A549 treated with CORT108297 at 1 μM for 4 hours (cell line): ENCODE data around the gene KCNE2. TPM values are rescaled to one million over a fixed set of nuclear protein-coding genes. Genes with fewer than 3 reads are reported as not detected.

ENCODE experiments used
- total RNA-seq: library from RNA; stranded (reverse); fragments of 200-300 nt; extraction: Qiagen RNA extraction; gene quantifications from 5 replicates; pipeline ENCODE4 v1.2.3, GENCODE V29; 2022

The KCNE2 gene, protein sequence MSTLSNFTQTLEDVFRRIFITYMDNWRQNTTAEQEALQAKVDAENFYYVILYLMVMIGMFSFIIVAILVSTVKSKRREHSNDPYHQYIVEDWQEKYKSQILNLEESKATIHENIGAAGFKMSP
- total RNA-seq, result not detected in 5 replicates

DNA sequence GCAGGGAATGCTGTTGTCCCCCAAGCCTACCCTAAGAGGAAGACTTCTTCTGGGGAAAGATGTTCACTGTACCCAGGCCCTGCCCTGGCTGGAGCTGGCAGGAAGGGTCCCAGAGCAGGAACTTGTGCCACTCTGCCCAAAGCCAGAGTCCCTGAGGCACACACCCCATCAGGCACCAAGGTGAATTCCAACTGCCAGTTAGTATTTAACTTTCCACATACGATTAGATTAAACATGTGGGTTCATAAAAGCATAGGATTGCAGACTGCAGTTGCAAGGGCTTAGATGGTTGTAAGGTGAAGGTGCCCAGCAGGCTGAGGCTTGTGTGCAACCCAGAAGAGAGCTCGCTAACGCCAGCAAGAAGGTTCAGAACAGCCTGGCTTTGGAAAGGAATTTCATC is at the start of gene KCNE2:
Gene KCNE2 (plus strand): TSS at position 274 of the 400 bp plus-strand sequence. CDS start 6,473 bp downstream, outside the sequence.

DNA sequence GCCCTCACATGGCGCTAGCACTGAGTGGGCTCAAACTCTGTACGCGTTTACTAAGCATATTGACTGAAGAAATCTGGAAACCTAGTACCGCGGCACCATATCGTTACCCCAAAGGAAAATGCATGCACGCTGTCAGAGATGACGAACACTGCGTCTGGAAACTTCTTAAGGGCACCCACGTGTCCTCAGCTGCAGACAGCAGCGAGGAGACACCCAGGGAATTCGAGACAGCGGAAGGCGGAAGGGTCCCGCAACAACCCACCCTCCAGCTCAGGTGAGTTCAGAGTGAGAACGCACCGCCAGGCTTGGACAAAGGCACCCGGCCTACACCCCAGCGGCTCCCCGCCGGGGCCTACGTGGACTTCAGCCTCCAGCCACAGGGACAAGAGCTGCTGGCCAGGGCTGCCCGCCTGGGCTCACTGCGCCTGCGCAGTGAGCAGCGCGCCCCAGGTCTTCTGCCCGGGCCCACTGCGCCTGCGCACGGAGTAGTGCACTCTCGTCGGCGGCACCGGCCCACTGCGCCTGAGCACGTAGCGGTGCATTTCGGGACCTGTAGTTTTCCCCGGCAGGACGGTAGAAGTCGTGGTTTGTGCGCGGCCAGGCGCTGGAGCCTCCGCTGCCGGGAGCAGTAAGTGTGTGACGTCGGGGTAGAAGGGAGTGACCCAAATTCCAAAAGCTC is 11.3 kb downstream of the KCNE2 start, which contains the start of gene SMIM11:
Gene SMIM11 (plus strand): TSS at position 568 of the 679 bp plus-strand sequence. CDS start 3,998 bp downstream, outside the sequence.

Other genes with a start within 250 kb of the KCNE2 start
- gene SMIM11, start 11.5 kb downstream of the KCNE2 start, total RNA-seq, result 1.3 to 19.0 TPM (median 13.3 TPM) in 5 replicates
- gene SMIM34, start 59.9 kb downstream of the KCNE2 start, total RNA-seq, result not detected in 5 replicates
- gene KCNE1, start 148.2 kb downstream of the KCNE2 start, total RNA-seq, result 0.05 TPM in 1 of 5 replicates, not detected in the others